Right forelimb (tissue), 1 donor: ENCODE results near the gene AIFM1.

ENCODE experiments used
- DNase-seq: peaks from one replicate; pipeline ENCODE4 v3.0.0-alpha.2; 2018

Gene AIFM1

DNA sequence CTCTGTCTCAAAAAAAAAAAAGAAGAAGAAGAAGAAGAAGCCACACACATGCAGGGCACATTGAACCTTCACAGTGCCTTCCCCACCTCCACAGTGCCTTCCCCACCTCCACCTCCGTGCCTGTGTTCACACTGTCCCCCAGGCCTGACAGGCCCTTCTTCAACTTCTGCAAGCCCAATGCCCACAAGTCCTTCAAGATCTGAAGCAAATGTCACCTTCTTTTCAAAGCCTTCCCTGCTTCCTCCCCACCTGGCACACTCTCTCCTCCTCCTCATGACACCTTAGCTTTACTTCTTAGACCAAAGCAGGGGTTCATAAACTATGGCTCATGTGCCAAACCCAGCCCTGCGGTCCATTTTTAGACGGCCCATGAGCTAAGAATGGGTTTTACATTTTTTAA lies 75.3 kb downstream of the AIFM1 start:
- no peak for DNase-seq

DNA sequence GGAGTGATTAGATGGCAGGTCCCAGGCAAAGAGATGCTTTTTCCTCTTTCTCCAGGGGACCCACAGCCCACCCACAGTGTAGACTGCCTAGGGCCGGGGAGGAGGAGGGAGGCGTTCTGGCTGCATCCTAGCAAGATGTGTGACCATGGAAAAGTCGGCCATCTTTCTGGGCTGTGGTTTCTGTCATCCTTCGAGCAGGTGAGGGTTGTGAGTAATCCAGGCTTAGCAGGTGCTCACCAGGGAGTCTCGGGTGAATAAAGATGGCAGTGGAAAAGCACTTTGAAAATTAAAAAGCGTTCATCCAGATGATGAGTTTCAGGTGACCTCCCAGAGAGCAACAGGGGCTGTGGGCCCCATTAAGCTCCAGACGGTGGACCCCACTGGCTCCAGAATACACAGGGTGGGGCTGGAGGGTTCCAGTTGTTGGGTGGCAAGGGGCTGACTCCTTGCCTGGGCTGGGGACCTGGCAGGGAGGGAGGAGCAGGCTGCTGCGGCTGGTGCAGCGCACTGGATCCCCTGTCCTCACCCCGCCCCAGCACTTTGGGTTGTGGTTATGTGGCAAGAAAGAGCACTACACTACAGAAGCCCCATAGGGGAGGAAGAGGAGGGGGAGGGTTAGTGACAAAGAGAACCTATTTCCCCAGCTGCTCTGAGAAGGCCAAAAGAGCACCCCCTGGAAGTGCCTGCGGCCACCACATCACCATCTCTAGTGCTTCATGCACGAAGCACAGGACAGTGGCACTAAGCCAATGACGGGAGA lies 79.0 kb downstream of the AIFM1 start:
- DNase-seq: no peak

DNA sequence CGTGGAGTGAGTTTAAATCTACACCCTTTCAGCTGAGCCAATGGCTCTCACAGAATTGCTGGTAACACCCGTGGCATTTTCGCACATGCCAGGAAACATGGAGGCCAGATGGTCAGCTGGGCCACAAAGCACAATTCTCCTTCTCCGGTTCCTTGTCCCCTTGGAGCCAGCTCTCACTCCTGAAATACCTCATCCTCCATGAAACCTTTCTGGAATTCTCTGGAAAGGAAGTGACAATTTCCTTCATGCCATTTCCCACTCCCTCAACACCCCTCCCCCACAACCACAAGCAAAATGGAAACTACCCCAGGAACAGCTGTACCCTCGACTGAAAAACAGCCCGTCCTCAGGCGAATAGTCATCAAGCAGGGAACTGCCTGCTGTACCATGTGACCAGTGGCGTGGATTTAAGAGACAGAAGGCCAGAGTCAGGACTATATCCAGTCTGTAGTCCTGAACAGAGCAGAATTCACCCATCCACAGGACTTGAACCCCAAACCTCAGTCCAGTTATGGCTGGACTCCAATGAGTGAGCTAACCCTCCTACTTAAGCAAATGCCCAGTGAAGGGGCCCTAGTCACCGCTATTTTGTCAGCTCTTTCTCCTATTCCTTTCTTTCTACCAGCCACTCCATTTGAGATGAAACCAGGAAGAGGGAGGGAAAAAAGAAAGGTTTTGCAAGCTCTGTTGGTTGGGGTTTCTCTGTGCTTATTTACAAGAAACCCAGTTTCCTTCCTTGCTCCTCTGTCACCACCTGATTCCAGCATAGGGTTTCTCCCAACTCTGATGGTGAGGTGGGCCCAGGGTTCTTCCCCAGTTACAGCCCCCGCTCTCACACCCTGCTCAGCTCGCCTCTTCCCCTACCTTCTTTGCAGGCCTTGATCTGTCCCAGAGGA lies 79.8 kb downstream of the AIFM1 start:
- no peak for DNase-seq

DNA sequence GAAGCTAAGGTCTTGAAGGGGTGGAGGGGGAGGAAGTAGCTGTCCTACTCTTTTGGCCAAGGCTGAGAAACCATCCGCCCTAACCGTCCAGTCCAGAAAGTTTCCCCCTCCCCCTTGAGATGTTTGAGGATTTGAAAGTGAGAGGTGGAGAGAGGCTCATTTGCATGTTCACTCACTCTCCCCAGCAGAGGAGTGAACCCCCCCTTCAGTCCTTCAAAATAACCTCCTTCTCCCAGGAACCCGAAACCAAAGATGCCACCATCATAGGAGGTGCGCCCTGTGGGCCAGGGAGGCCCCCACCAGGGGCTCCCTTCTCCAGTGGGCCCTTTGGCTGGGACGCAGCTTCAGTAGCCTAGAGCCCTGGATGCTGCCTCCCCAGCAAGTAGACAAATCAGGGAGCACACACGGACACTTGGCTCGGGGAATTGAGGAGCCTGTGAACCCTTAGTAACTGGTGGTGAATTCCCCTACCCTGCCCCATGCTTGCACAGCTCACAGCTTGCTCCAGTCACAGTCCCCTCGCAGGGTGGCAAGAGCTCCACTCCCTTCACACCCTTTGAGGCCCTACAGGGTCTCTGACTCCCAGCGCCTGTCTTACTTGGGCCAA lies 80.9 kb downstream of the AIFM1 start:
- DNase-seq: no peak

DNA sequence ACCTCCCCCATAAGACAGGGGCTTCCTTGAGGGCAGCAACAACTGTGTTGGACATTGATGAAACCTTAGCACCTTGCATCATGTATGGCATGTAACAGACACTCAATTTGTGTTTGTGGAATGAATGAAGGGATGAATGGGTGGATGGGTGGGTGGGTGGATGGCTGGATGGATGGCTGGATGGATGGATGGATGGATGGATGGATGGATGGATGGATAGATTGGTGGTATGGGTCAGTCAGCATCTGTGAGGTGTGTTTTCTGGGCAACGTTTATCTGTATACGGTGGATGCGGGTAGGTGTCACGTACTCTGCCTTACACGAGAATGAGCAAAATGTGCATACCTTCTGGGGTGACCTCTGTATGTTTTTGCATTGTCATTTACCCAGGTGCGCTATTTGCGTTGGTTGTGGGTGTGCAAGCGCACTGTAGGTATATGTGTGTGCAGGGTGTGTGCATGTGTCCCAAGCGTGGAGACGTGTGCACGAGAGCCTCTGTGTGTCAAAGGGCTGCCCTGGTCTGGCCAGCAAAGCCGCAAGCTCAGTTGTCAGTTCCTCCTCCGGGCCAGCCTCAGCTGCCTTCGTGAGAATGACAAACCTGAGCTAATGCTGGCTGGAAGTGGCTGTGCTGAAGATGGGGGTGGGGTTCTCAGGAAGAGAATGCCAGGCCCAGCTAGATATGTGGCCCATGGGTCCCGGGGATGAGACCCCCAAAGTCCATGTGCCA lies 81.8 kb downstream of the AIFM1 start:
- DNase-seq: no peak

DNA sequence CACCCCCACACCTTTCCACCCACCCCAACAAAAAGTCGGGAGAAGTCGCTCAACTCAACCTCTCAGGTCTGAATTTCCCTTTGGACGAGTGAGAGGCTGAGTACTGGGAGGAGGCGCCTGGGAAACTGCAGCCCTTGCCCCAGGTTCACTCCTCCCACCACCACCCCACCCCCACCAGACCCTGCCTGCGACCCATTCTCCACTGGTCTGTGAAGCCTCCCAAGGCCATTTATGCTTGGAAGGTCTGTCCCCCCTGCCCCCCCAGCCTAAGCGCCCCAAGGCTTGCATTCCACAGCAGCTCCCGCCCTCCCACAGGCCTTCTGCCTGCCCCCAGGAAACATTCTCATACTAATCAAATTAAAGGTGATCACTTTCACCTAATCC lies 82.5 kb downstream of the AIFM1 start:
- no peak for DNase-seq

DNA sequence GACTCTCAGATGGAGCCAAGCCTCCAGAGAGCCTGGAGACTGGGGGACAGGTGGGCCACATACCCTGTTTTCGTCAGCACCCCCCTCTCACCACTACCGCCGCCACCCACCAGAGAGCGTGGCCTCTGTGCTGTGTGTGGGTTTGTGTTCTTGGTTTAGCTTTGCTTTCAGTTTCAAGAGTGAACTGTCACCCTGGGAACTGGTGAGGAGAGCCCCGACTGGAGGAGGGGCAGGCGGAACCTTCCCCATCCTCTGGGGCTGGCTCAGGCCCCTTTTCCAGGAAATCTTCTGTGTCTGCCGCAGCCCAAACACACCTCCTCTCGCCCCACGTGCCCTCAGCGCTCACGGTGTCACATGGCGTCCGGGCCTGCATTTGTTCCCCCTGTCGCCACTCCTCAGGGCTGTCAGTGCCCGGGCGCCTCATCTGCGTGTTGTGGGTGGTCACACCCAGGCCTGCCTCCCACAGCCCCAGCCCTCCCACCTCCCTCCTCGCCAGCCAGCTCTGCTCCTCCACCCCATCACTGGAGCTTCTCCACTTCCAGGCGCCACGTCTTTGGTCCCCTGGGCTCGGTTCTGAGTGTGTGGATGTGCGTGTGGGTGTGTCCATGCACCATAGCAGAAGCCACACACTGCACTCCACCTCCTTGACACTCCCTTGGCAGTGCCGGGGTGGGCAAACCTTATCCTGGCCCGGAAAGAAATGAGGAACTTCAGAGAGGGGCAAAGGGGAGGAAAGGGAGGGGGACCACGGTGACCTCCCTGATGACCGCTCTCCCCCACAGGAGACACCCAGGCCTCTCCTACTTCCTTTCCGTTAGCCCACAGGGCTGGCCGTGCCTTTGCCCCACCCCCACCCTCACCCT lies 83.2 kb downstream of the AIFM1 start:
- peak; percentile 52 for DNase-seq

DNA sequence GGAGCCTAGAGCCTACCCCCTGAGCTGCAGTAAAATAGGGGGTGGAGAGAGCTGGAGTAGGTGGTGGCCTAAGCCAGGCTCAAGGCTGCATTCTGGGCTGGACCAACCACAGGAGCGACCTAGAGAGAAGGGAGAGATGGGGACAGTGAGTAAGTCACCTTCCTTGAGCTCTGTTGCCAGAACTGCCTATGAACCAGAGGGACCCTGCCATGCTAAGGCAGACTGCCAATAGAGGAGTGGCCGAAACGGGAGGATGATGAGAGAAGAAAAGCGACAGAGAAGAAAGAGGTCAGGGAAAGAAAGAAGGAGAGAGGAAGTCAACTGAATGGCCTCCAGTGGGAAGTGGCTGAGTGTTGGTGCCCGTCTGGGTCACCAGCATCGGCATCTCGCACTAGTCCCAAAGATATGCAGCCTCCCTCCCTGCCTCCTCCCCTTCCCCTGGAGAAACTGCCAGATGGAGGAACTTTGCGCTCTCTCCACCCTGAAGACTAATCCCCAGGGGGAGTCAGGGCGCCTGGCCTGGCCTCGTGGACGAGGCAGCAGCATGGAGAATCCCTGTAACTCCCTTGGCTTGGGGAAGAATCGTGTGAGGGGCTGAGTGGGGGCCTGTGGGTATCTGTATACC lies 84.1 kb downstream of the AIFM1 start:
- no peak for DNase-seq

DNA sequence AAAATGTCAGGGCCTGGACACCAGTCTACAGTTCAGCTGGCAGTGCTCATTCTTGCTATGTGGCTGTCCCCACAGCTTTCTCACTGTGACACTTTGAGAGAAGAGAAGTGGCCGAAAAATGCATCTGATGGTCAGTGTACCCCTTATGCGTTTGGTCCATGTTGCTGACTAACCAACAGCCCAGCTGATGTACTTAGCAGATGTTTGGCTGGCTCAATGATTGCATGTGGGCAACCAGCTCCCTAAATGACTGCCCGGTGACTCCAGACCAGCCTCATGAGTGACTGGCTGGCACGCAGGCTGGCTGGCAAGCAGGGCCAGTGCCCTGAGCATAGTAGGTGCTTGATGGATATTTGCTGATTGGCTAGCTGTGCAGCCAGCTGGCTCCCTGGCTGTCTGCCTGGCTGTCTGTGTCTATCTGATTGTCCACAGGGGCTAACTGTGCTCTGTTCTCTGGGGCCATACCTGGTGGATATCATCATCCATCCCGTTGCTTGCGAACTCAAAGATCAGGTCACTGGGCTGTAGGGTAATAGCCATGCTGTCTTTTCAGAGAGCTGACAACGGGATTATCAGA lies 84.8 kb downstream of the AIFM1 start:
- DNase-seq: no peak

DNA sequence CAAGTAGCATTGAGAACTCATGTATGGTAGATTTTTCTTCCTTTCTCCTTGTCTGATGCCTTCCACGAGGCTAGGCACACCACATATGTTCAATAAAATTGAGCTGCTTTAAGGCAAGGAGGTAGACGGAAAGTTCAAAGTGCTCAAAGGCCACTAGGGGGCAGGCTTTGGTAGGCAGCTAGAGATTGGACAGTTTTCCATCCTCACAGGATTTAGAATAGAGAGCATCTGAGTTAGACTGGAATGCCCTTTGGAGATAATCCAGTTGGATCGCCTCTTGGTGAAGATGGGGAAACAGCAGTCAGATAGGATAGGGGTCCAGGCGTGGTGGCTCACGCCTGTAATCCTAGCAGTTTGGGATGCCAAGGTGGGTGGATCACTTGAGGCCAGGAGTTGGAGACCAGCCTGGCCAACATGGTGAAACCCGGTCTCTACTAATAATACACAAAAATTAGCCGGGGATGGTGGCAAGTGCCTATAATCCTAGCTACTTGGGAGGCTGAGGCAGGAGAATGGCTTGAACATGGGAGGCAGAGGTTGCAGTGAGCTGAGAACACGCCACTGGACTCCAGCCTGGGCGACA lies 85.7 kb downstream of the AIFM1 start:
- peak; percentile 62 for DNase-seq
